Measurements from ENCODE around the gene CDK14.

Gene CDK14

DNA sequence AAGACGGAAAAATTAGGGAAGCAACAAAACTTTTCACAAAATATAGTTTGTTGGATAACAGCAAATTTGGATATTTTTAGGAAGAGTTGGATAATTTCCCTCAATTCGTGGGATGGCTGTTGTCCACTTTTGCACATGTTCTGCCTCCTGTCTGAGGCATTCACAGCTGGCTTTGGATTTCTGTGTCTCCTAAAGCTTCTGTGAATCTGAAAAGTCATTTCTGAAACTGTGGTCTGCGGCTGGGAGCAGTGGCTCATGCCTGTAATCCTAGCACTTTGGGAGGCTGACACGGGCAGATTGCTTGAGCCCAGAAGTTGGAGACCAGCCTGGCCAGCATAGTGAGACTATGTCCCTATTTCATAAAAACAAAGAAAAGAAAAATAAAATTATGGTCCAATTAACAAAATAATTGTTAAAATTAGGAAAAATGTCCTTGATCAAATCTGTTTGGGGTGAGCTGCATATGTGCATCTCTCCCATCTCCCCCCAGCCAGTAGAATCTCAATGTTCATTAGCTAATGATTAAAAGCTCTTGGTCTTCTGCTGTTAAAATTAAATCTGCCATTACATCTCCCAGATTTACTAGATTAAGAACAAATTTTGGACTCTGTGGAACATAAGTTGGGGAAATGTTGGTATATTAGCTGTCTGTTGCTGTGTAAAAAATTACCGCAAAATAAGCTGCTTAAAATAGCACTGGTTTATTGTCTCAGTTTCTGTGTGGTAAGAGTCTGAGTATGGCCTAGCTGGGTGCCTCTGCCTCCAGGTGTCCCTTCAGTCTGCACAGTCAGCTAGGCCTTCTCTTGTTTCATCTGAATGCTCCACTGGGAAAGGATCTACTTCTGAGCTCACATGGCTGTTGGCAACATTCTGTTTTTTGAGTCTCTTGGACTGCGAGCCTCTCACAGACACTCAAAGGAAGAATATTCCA, 336.1 kb downstream of the CDK14 start:
- no peaks in the 10 kb centered on the region for H3K9me2 ChIP-seq (replicated peaks; ENCODE audit: low read depth, low read length)
- TF ChIP-seq EZH2phosphoT487 (IDR thresholded peaks at IDR 0.05; ENCODE audit: borderline replicate concordance): no peak
- TF ChIP-seq, protein P1, sequence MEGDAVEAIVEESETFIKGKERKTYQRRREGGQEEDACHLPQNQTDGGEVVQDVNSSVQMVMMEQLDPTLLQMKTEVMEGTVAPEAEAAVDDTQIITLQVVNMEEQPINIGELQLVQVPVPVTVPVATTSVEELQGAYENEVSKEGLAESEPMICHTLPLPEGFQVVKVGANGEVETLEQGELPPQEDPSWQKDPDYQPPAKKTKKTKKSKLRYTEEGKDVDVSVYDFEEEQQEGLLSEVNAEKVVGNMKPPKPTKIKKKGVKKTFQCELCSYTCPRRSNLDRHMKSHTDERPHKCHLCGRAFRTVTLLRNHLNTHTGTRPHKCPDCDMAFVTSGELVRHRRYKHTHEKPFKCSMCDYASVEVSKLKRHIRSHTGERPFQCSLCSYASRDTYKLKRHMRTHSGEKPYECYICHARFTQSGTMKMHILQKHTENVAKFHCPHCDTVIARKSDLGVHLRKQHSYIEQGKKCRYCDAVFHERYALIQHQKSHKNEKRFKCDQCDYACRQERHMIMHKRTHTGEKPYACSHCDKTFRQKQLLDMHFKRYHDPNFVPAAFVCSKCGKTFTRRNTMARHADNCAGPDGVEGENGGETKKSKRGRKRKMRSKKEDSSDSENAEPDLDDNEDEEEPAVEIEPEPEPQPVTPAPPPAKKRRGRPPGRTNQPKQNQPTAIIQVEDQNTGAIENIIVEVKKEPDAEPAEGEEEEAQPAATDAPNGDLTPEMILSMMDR (conservative IDR thresholded peaks at IDR 0.05; ENCODE audit: low read length): no peak
- no peaks in the 10 kb centered on the region for H3K36me3 ChIP-seq (ENCODE audit: insufficient read depth, low read length)
- no peak overlapping the region for H3K4me3 ChIP-seq (ENCODE audit: low read length, poor library complexity, severe bottlenecking)
- H3F3A ChIP-seq (ENCODE audit: low read depth): no peaks in the 10 kb centered on the region
- no peaks in the 10 kb centered on the region for H3K9me3 ChIP-seq (ENCODE audit: insufficient read depth, low read depth, low read length)
- H3K9ac ChIP-seq (ENCODE audit: low read depth, low read length, poor library complexity, severe bottlenecking): no peak overlapping the region
- no peaks in the 10 kb centered on the region for H3K79me2 ChIP-seq (ENCODE audit: insufficient read depth, low read length)
- no peaks in the 10 kb centered on the region for H3K27me3 ChIP-seq (ENCODE audit: insufficient read depth, low read length, poor library complexity, severe bottlenecking)
- no peaks in the 10 kb centered on the region for H4K20me1 ChIP-seq (ENCODE audit: insufficient read depth, low read length, poor library complexity, severe bottlenecking)
- H2AFZ ChIP-seq (ENCODE audit: low read length): no peak overlapping the region
- no peaks in the 10 kb centered on the region for H3K4me1 ChIP-seq (ENCODE audit: insufficient read depth, low read length, poor library complexity, severe bottlenecking)
- no peak overlapping the region for H3K4me2 ChIP-seq (ENCODE audit: low read depth, low read length, poor library complexity, severe bottlenecking)

DNA sequence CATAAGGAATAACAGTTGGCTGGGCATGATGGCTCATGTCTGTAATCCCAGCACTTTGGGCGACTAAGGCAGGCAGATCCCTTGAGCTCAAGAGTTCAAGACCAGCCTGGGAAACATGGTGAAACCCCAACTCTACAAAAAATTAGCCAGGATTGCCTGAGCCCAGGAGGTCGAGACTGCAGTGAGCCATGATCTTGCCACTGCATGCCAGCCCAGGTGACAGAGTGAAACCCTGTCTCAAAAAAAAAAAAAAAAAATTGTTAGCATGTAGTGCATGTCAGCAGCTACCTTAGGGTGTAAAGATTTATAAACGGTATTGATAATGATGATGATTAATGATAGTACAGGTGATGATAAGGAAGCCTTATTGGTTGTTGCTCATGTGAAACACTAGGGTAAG, 336.9 kb downstream of the CDK14 start:
- no peaks in the 10 kb centered on the region for H3K79me2 ChIP-seq (ENCODE audit: insufficient read depth, low read length)
- TF ChIP-seq EZH2phosphoT487 (IDR thresholded peaks at IDR 0.05; ENCODE audit: borderline replicate concordance): no peak
- TF ChIP-seq, protein P1 (conservative IDR thresholded peaks at IDR 0.05; ENCODE audit: low read length): no peak
- H3K4me1 ChIP-seq (ENCODE audit: insufficient read depth, low read length, poor library complexity, severe bottlenecking): no peaks in the 10 kb centered on the region
- no peaks in the 10 kb centered on the region for H3K9me2 ChIP-seq (replicated peaks; ENCODE audit: low read depth, low read length)
- H2AFZ ChIP-seq (ENCODE audit: low read length): no peak overlapping the region
- no peak overlapping the region for H3K9ac ChIP-seq (ENCODE audit: low read depth, low read length, poor library complexity, severe bottlenecking)
- H3K36me3 ChIP-seq (ENCODE audit: insufficient read depth, low read length): no peaks in the 10 kb centered on the region
- no peak overlapping the region for H3K4me2 ChIP-seq (ENCODE audit: low read depth, low read length, poor library complexity, severe bottlenecking)
- no peaks in the 10 kb centered on the region for H3K27me3 ChIP-seq (ENCODE audit: insufficient read depth, low read length, poor library complexity, severe bottlenecking)
- H3K9me3 ChIP-seq (ENCODE audit: insufficient read depth, low read depth, low read length): no peaks in the 10 kb centered on the region
- H3K4me3 ChIP-seq (ENCODE audit: low read length, poor library complexity, severe bottlenecking): no peak overlapping the region
- H4K20me1 ChIP-seq (ENCODE audit: insufficient read depth, low read length, poor library complexity, severe bottlenecking): no peaks in the 10 kb centered on the region
- H3F3A ChIP-seq (ENCODE audit: low read depth): no peaks in the 10 kb centered on the region

DNA sequence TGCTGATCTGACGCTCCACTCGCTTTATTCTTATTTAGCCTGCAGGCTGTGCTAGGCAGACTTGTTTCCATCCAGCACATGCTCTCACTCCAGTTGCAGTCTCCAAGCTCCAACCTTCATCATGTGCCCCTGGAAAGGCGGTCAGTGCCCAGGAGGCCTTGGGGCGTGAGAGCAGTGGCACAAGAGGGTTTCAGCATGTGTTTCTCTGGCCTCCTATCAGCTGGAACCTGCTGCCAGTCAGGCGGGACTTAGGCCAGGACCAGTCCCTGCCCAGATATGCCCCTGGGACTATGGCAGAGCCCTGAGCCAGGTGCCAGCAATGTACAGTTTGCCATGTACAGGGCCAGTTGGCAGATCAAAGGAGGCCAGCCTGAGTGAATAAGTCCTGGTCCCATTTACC, 337.9 kb downstream of the CDK14 start:
- H3K36me3 ChIP-seq (ENCODE audit: insufficient read depth, low read length): no peaks in the 10 kb centered on the region
- no peaks in the 10 kb centered on the region for H3K4me1 ChIP-seq (ENCODE audit: insufficient read depth, low read length, poor library complexity, severe bottlenecking)
- no peak overlapping the region for H2AFZ ChIP-seq (ENCODE audit: low read length)
- no peaks in the 10 kb centered on the region for H3K79me2 ChIP-seq (ENCODE audit: insufficient read depth, low read length)
- H3K9ac ChIP-seq (ENCODE audit: low read depth, low read length, poor library complexity, severe bottlenecking): no peak overlapping the region
- no peak overlapping the region for H3K4me2 ChIP-seq (ENCODE audit: low read depth, low read length, poor library complexity, severe bottlenecking)
- H3K9me2 ChIP-seq (replicated peaks; ENCODE audit: low read depth, low read length): no peaks in the 10 kb centered on the region
- H3K27me3 ChIP-seq (ENCODE audit: insufficient read depth, low read length, poor library complexity, severe bottlenecking): no peaks in the 10 kb centered on the region
- H3F3A ChIP-seq (ENCODE audit: low read depth): no peaks in the 10 kb centered on the region
- H3K4me3 ChIP-seq (ENCODE audit: low read length, poor library complexity, severe bottlenecking): no peak overlapping the region
- H3K9me3 ChIP-seq (ENCODE audit: insufficient read depth, low read depth, low read length): no peaks in the 10 kb centered on the region
- no peaks in the 10 kb centered on the region for H4K20me1 ChIP-seq (ENCODE audit: insufficient read depth, low read length, poor library complexity, severe bottlenecking)
- TF ChIP-seq EZH2phosphoT487 (IDR thresholded peaks at IDR 0.05; ENCODE audit: borderline replicate concordance): no peak
- TF ChIP-seq, protein P1 (conservative IDR thresholded peaks at IDR 0.05; ENCODE audit: low read length): no peak

Measured in Loucy (cell line).